ENCODE data around the gene CUBN. TPM values are rescaled to one million over a fixed set of nuclear protein-coding genes. Genes with fewer than 3 reads are reported as not detected.

Gene CUBN
- polyA plus RNA-seq, 1 experiment: 0.76 TPM

- CTCF ChIA-PET: no interaction called here
- no peak overlapping the region for H3K4me3 ChIP-seq (ENCODE audit: low read depth, low read length)
- no peak for DNase-seq (ENCODE audit: low read depth, low spot score)
- POLR2A ChIA-PET: no interaction called here
- H3K9me3 ChIP-seq (ENCODE audit: control insufficient read depth, insufficient read depth, low read length): no peaks in the 10 kb centered on the region
- TF ChIP-seq CTCF (IDR thresholded peaks at IDR 0.05; ENCODE audit: low read depth, low read length): no peak
- no peaks in the 10 kb centered on the region for H3K27me3 ChIP-seq (ENCODE audit: control insufficient read depth, insufficient read depth, low read length)
- no peak overlapping the region for H3K27ac ChIP-seq (ENCODE audit: low read depth, low read length)
Observed at GRCh38 chr10:16950656-16951601, 178.7 kb downstream of the CUBN start.

- Histone ChIP-seq H3K27me3 (ENCODE audit: control insufficient read depth, insufficient read depth, low read length) (no peaks in the 10 kb centered on the region), H3K9me3 (ENCODE audit: control insufficient read depth, insufficient read depth, low read length) (no peaks in the 10 kb centered on the region), H3K27ac (ENCODE audit: low read depth, low read length) (no peak overlapping the region), H3K4me3 (ENCODE audit: low read depth, low read length) (no peak overlapping the region)
- CTCF ChIA-PET: no interaction called here
- POLR2A ChIA-PET: interaction anchor here (0.5 kb wide), 1 partner anchor 138 kb away, joined by 7 read pairs; no protein-coding TSS in a partner anchor
- no peak for TF ChIP-seq CTCF (IDR thresholded peaks at IDR 0.05; ENCODE audit: low read depth, low read length)
- no peak for DNase-seq (ENCODE audit: low read depth, low spot score)
Observed at GRCh38 chr10:16949816-16950215, 179.8 kb downstream of the CUBN start.

GRCh38 chr10:16948361-16948760 lies 181.2 kb downstream of the CUBN start:
- no peak for TF ChIP-seq CTCF (IDR thresholded peaks at IDR 0.05; ENCODE audit: low read depth, low read length)
- Histone ChIP-seq H3K4me3 (ENCODE audit: low read depth, low read length) (no peak overlapping the region), H3K27ac (ENCODE audit: low read depth, low read length) (no peak overlapping the region), H3K27me3 (ENCODE audit: control insufficient read depth, insufficient read depth, low read length) (no peaks in the 10 kb centered on the region), H3K9me3 (ENCODE audit: control insufficient read depth, insufficient read depth, low read length) (no peaks in the 10 kb centered on the region)
- POLR2A ChIA-PET: no interaction called here
- CTCF ChIA-PET: no interaction called here
- DNase-seq (ENCODE audit: low read depth, low spot score): no peak

GRCh38 chr10:16947069-16947468 lies 182.5 kb downstream of the CUBN start:
- CTCF ChIA-PET: interaction anchor here (0.5 kb wide), 1 partner anchor 570 kb away, joined by 5 read pairs; no protein-coding TSS in a partner anchor
- Histone ChIP-seq H3K27me3 (ENCODE audit: control insufficient read depth, insufficient read depth, low read length) (no peaks in the 10 kb centered on the region), H3K9me3 (ENCODE audit: control insufficient read depth, insufficient read depth, low read length) (no peaks in the 10 kb centered on the region), H3K27ac (ENCODE audit: low read depth, low read length) (no peak overlapping the region), H3K4me3 (ENCODE audit: low read depth, low read length) (no peak overlapping the region)
- no peak for DNase-seq (ENCODE audit: low read depth, low spot score)
- no peak for TF ChIP-seq CTCF (IDR thresholded peaks at IDR 0.05; ENCODE audit: low read depth, low read length)
- POLR2A ChIA-PET: interaction anchor here (0.6 kb wide), 1 partner anchor 284 kb away, joined by 3 read pairs; no protein-coding TSS in a partner anchor

GRCh38 chr10:16945593-16945992 lies 184.0 kb downstream of the CUBN start:
- no peak for DNase-seq (ENCODE audit: low read depth, low spot score)
- Histone ChIP-seq H3K4me3 (ENCODE audit: low read depth, low read length) (no peak overlapping the region), H3K27me3 (ENCODE audit: control insufficient read depth, insufficient read depth, low read length) (no peaks in the 10 kb centered on the region), H3K9me3 (ENCODE audit: control insufficient read depth, insufficient read depth, low read length) (no peaks in the 10 kb centered on the region), H3K27ac (ENCODE audit: low read depth, low read length) (no peak overlapping the region)
- POLR2A ChIA-PET: interaction anchor here (0.7 to 1.6 kb wide), 2 partner anchors 284 to 289 kb away, joined by 6 read pairs; no protein-coding TSS in a partner anchor
- no peak for TF ChIP-seq CTCF (IDR thresholded peaks at IDR 0.05; ENCODE audit: low read depth, low read length)
- CTCF ChIA-PET: interaction anchor here (0.6 kb wide), 1 partner anchor 25 kb away, joined by 3 read pairs; no protein-coding TSS in a partner anchor
